ENCODE results near the gene FGFBP2.

The FGFBP2 gene

GRCh38 chr4:16001484-16001858, 38.5 kb upstream of the FGFBP2 start:
- no peaks in the 10 kb centered on the region for H3K9me2 ChIP-seq (replicated peaks; ENCODE audit: low read depth, low read length)
- H3K9ac ChIP-seq (ENCODE audit: low read depth, low read length, poor library complexity, severe bottlenecking) = peak overlapping the region; percentile 19
- H3K79me2 ChIP-seq (ENCODE audit: insufficient read depth, low read length) = no peaks in the 10 kb centered on the region
- H3K4me2 ChIP-seq (ENCODE audit: low read depth, low read length, poor library complexity, severe bottlenecking) = peak overlapping the region; percentile 61
- no peak for TF ChIP-seq EZH2phosphoT487 (IDR thresholded peaks at IDR 0.05; ENCODE audit: borderline replicate concordance)
- TF ChIP-seq, protein P1, sequence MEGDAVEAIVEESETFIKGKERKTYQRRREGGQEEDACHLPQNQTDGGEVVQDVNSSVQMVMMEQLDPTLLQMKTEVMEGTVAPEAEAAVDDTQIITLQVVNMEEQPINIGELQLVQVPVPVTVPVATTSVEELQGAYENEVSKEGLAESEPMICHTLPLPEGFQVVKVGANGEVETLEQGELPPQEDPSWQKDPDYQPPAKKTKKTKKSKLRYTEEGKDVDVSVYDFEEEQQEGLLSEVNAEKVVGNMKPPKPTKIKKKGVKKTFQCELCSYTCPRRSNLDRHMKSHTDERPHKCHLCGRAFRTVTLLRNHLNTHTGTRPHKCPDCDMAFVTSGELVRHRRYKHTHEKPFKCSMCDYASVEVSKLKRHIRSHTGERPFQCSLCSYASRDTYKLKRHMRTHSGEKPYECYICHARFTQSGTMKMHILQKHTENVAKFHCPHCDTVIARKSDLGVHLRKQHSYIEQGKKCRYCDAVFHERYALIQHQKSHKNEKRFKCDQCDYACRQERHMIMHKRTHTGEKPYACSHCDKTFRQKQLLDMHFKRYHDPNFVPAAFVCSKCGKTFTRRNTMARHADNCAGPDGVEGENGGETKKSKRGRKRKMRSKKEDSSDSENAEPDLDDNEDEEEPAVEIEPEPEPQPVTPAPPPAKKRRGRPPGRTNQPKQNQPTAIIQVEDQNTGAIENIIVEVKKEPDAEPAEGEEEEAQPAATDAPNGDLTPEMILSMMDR (conservative IDR thresholded peaks at IDR 0.05; ENCODE audit: low read length) = peak; percentile 94
- no peaks in the 10 kb centered on the region for H3K27me3 ChIP-seq (ENCODE audit: insufficient read depth, low read length, poor library complexity, severe bottlenecking)
- H3K36me3 ChIP-seq (ENCODE audit: insufficient read depth, low read length) = no peaks in the 10 kb centered on the region
- peak overlapping the region; percentile 54 for H3K4me3 ChIP-seq (ENCODE audit: low read length, poor library complexity, severe bottlenecking)
- H2AFZ ChIP-seq (ENCODE audit: low read length) = peak overlapping the region; percentile 78
- H3K4me1 ChIP-seq (ENCODE audit: insufficient read depth, low read length, poor library complexity, severe bottlenecking) = peaks cover 10% of the 10 kb centered on the region
- no peaks in the 10 kb centered on the region for H3K9me3 ChIP-seq (ENCODE audit: insufficient read depth, low read depth, low read length)
- no peaks in the 10 kb centered on the region for H4K20me1 ChIP-seq (ENCODE audit: insufficient read depth, low read length, poor library complexity, severe bottlenecking)
- H3F3A ChIP-seq (ENCODE audit: low read depth) = no peaks in the 10 kb centered on the region

DNA sequence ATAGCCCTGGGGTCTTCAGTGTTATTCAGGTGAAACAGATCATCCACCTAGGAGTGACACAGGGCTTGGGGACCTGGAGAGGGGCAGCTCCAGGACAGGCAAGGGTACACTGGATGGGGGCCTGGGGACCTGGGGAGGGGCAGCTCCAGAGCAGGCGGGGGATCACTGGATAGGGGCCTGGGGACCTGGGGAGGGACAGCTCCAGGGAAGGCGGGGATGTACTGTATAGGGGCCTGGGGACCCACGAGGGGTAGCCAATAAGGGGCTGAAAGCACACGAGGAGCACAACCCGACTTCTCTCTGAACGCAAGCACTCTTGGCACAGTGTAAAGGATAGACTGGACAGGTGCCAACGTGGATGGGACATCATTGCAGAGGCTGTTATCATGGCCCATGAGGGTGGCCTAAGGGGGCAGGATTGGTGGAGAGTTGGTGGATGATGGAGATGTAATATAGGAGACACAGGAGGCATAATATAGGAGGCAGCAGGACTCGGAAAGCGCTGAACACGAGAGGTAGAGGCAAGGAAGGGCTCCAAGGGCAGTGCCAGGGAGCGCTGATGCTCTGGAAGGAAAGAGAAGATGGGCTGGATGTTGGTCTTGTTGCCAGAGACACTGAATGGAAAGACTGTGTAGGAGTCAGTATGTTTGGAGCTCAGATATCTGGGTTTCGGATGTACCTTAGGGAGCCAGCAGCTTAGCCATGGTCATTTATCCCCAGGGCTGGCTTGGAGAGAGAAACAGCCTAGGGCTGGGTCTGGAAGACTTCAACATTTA, 37.9 kb upstream of the FGFBP2 start:
- TF ChIP-seq, protein P1 (conservative IDR thresholded peaks at IDR 0.05; ENCODE audit: low read length) = no peak
- TF ChIP-seq EZH2phosphoT487 (IDR thresholded peaks at IDR 0.05; ENCODE audit: borderline replicate concordance) = no peak
- no peak overlapping the region for H3K9ac ChIP-seq (ENCODE audit: low read depth, low read length, poor library complexity, severe bottlenecking)
- no peaks in the 10 kb centered on the region for H3K9me2 ChIP-seq (replicated peaks; ENCODE audit: low read depth, low read length)
- H3K4me2 ChIP-seq (ENCODE audit: low read depth, low read length, poor library complexity, severe bottlenecking) = no peak overlapping the region
- H3K9me3 ChIP-seq (ENCODE audit: insufficient read depth, low read depth, low read length) = no peaks in the 10 kb centered on the region
- peak overlapping the region; percentile 78 for H2AFZ ChIP-seq (ENCODE audit: low read length)
- no peak overlapping the region for H3K4me3 ChIP-seq (ENCODE audit: low read length, poor library complexity, severe bottlenecking)
- H3K79me2 ChIP-seq (ENCODE audit: insufficient read depth, low read length) = no peaks in the 10 kb centered on the region
- no peaks in the 10 kb centered on the region for H3K27me3 ChIP-seq (ENCODE audit: insufficient read depth, low read length, poor library complexity, severe bottlenecking)
- H3K36me3 ChIP-seq (ENCODE audit: insufficient read depth, low read length) = no peaks in the 10 kb centered on the region
- H3K4me1 ChIP-seq (ENCODE audit: insufficient read depth, low read length, poor library complexity, severe bottlenecking) = peaks cover 10% of the 10 kb centered on the region
- no peaks in the 10 kb centered on the region for H3F3A ChIP-seq (ENCODE audit: low read depth)
- no peaks in the 10 kb centered on the region for H4K20me1 ChIP-seq (ENCODE audit: insufficient read depth, low read length, poor library complexity, severe bottlenecking)

DNA sequence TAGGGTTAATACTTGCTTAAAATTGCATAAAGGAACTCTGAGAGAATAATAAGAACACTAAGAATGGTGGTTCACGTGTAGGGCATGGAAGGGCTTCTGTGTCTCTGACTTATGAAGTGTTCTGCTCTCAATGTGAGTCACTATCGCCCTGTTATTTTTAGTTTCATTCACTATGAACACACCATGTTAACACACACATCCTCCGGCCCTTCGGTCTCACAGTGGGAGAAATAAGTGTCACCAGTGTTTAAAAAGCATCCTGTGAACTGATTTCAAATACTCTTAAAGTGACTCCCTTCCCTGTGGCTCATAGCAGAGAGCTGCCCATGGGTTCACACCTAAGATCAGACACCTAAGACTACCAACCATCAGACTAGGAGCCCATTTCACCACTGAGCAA, 33.8 kb upstream of the FGFBP2 start:
- Histone ChIP-seq H3K4me3 (ENCODE audit: low read length, poor library complexity, severe bottlenecking) (no peak overlapping the region), H3F3A (ENCODE audit: low read depth) (no peaks in the 10 kb centered on the region), H3K4me2 (ENCODE audit: low read depth, low read length, poor library complexity, severe bottlenecking) (no peak overlapping the region), H3K9ac (ENCODE audit: low read depth, low read length, poor library complexity, severe bottlenecking) (no peak overlapping the region), H3K4me1 (ENCODE audit: insufficient read depth, low read length, poor library complexity, severe bottlenecking) (peaks cover 6% of the 10 kb centered on the region), H3K9me3 (ENCODE audit: insufficient read depth, low read depth, low read length) (no peaks in the 10 kb centered on the region), H3K36me3 (ENCODE audit: insufficient read depth, low read length) (no peaks in the 10 kb centered on the region), H4K20me1 (ENCODE audit: insufficient read depth, low read length, poor library complexity, severe bottlenecking) (no peaks in the 10 kb centered on the region), H3K9me2 (replicated peaks; ENCODE audit: low read depth, low read length) (no peaks in the 10 kb centered on the region), H3K27me3 (ENCODE audit: insufficient read depth, low read length, poor library complexity, severe bottlenecking) (no peaks in the 10 kb centered on the region), H3K79me2 (ENCODE audit: insufficient read depth, low read length) (no peaks in the 10 kb centered on the region), H2AFZ (ENCODE audit: low read length) (no peak overlapping the region)
- TF ChIP-seq, protein P1 (conservative IDR thresholded peaks at IDR 0.05; ENCODE audit: low read length) = no peak
- no peak for TF ChIP-seq EZH2phosphoT487 (IDR thresholded peaks at IDR 0.05; ENCODE audit: borderline replicate concordance)

Measured in Loucy (cell line).